K562 (cell line): ENCODE data around the gene HOXA10. TPM values are rescaled to one million over a fixed set of nuclear protein-coding genes. Genes with fewer than 3 reads are reported as not detected.

Experiments used
- ATAC-seq: fragments of 200-7000 bp; cut with Tn5 transposase; 3 replicates; pipeline ENCODE4 v1.9.1; 2020; ENCODE audit warnings: moderate library complexity
- BruUV-seq: library from RNA; stranded (reverse); fragments of 400-500 nt; replicated peaks from 2 replicates; lab custom pipeline; 2021; lab: Mats Ljungman, UMichigan
- CTCF ChIA-PET: fragments of 300-600 bp; formaldehyde crosslinking; extraction: SDS; loops from one replicate; lab custom pipeline; 2021; ENCODE audit warnings: low intra/inter-chr PET ratio; lab: Yijun Ruan, JAX
- POLR2A ChIA-PET: fragments of 300-600, 350-650 bp; sonication (Branson Sonifier 250); formaldehyde crosslinking; extraction: SDS; loops from one replicate; lab custom pipeline; 2021; ENCODE audit warnings: antibody characterized with exemption, inconsistent platforms; lab: Yijun Ruan, JAX
- DNase-seq, 4 experiments: peaks; one replicate each; pipeline versions ENCODE4 v3.0.0 to v3.0.0-alpha.2; 2011 to 2018; ENCODE audit warnings: low spot score in 3 of 4, mixed read lengths in 3 of 4; ENCODE audit errors: extremely low read depth in 1 of 4
- FAIRE-seq: peaks from 2 replicates; lab custom pipeline; 2011; peaks lifted over from hg19 to GRCh38; lab: Jason Lieb, UNC
- H2AFZ ChIP-seq: 2 replicates; pipeline ENCODE4 v1.6.0; 2011; ENCODE audit warnings: low read depth, low read length, control low read depth, inconsistent platforms
- H3K27ac ChIP-seq: fragments of 200-600 bp; 3 replicates; pipeline ENCODE4 v1.8.0; 2011; ENCODE audit warnings: low read depth, mild to moderate bottlenecking, control low read depth, inconsistent platforms, low read length, moderate library complexity, mixed read lengths; ENCODE audit errors: extremely low read depth
- H3K27me3 ChIP-seq, 2 experiments: fragments of 300-600 bp in 1 of 2; 2 replicates in 1 of 2; 3 replicates in 1 of 2; pipeline versions ENCODE4 v1.6.0 to v1.8.0; 2011; ENCODE audit warnings: inconsistent platforms in 2 of 2, low read length in 2 of 2, mild to moderate bottlenecking in 1 of 2, mixed read lengths in 1 of 2, moderate library complexity in 1 of 2; ENCODE audit not compliant: control insufficient read depth in 2 of 2, insufficient read depth in 2 of 2
- H3K36me3 ChIP-seq: fragments of 300-600 bp; 3 replicates; pipeline ENCODE4 v1.8.0; 2011; ENCODE audit warnings: mild to moderate bottlenecking, low read length, inconsistent platforms; ENCODE audit not compliant: control insufficient read depth, insufficient read depth
- H3K4me1 ChIP-seq, 2 experiments: fragments of 200-600 bp in 1 of 2; replicated peaks in 1 of 2; 2 replicates in 1 of 2; 3 replicates in 1 of 2; pipeline versions ENCODE4 v1.5.1 to v1.8.0; 2011; ENCODE audit warnings: inconsistent platforms in 2 of 2, low read length in 2 of 2, mild to moderate bottlenecking in 1 of 2, mixed read lengths in 1 of 2, moderate library complexity in 1 of 2; ENCODE audit not compliant: control insufficient read depth in 2 of 2, insufficient read depth in 2 of 2
- H3K4me2 ChIP-seq: 2 replicates; pipeline ENCODE4 v1.6.1; 2011; ENCODE audit warnings: low read length, control low read depth, inconsistent platforms, mixed read lengths; ENCODE audit not compliant: insufficient read depth
- H3K4me3 ChIP-seq: fragments of 200-600 bp; sonication (generic), shearing (Covaris generic); 2 replicates; pipeline ENCODE4 v1.5.1; 2016; ENCODE audit warnings: control low read depth, inconsistent platforms
- H3K79me2 ChIP-seq: fragments of 200-600 bp; 3 replicates; pipeline ENCODE4 v1.8.0; 2011; ENCODE audit warnings: low read length, inconsistent platforms; ENCODE audit not compliant: control insufficient read depth, insufficient read depth
- H3K9ac ChIP-seq, 2 experiments: 2 replicates each; pipeline versions ENCODE4 v1.6.0 to v1.6.1; 2011; ENCODE audit warnings: low read depth in 2 of 2, low read length in 2 of 2, control low read depth in 1 of 2, inconsistent platforms in 1 of 2, mild to moderate bottlenecking in 1 of 2, mixed read lengths in 1 of 2; ENCODE audit not compliant: insufficient read depth in 1 of 2
- H3K9me1 ChIP-seq: one replicate; pipeline ENCODE4 v1.6.0; 2011; ENCODE audit warnings: inconsistent platforms, mild to moderate bottlenecking, low read length, moderate library complexity; ENCODE audit not compliant: control insufficient read depth, insufficient read depth
- H3K9me3 ChIP-seq: replicated peaks from 2 replicates; pipeline ENCODE4 v1.5.1; 2011; ENCODE audit warnings: low read depth, low read length, inconsistent platforms; ENCODE audit not compliant: control insufficient read depth, insufficient read depth
- H4K20me1 ChIP-seq: replicated peaks from 2 replicates; pipeline ENCODE4 v1.6.1; 2011; ENCODE audit warnings: low read length, inconsistent platforms, mixed read lengths; ENCODE audit not compliant: control insufficient read depth, insufficient read depth
- CREB1 ChIP-seq, 2 experiments: sonication (generic) in 1 of 2; formaldehyde crosslinking in 1 of 2; IDR thresholded peaks; 2 replicates each; pipeline versions ENCODE4 v1.6.1 to v1.8.0; 2012 to 2022; ENCODE audit warnings: inconsistent platforms in 1 of 2, mild to moderate bottlenecking in 1 of 2, missing genetic modification reagents in 1 of 2, moderate library complexity in 1 of 2
- EHMT2 ChIP-seq: fragments of 450-650 bp; IDR thresholded peaks from 2 replicates; pipeline ENCODE4 v1.6.1; 2018; ENCODE audit warnings: antibody characterized with exemption
- HSF4 ChIP-seq: fragments of 250-450 bp; sonication (Bioruptor Pico); IDR thresholded peaks from 2 replicates; pipeline ENCODE4 v2.1.2; 2022; ENCODE audit warnings: mild to moderate bottlenecking, moderate library complexity, borderline replicate concordance
- JUND ChIP-seq, 2 experiments: IDR thresholded peaks; 2 replicates in 1 of 2; 3 replicates in 1 of 2; pipeline ENCODE4 v1.6.1; 2011; ENCODE audit warnings: borderline replicate concordance in 2 of 2, low read depth in 2 of 2, low read length in 2 of 2, improper control_type of control experiment in 1 of 2, missing biosample characterization in 1 of 2, missing genetic modification characterization in 1 of 2, missing genetic modification reagents in 1 of 2
- KLF13 ChIP-seq: fragments of 450-650 bp; IDR thresholded peaks from 2 replicates; pipeline ENCODE4 v1.6.1; 2016; ENCODE audit warnings: missing genetic modification characterization, low read depth, mild to moderate bottlenecking, missing compliant biosample characterization, moderate library complexity, borderline replicate concordance
- MBD2 ChIP-seq: sonication (generic); IDR thresholded peaks from 2 replicates; pipeline ENCODE4 v1.6.1; 2016; ENCODE audit warnings: low read depth, borderline replicate concordance
- PHB2 ChIP-seq: fragments of 450-650 bp; IDR thresholded peaks from 2 replicates; pipeline ENCODE4 v1.6.1; 2017; ENCODE audit warnings: low read depth
- PRPF4 ChIP-seq: fragments of 200-400 bp; formaldehyde crosslinking; IDR thresholded peaks from one replicate; pipeline ENCODE4 v1.6.1; 2017; ENCODE audit warnings: low read length, low read depth, mild to moderate bottlenecking; ENCODE audit not compliant: insufficient read depth, poor library complexity, severe bottlenecking
- RBM34 ChIP-seq: fragments of 200-400 bp; formaldehyde crosslinking; IDR thresholded peaks from 2 replicates; pipeline ENCODE4 v1.6.1; 2018; ENCODE audit warnings: low read length, borderline replicate concordance; ENCODE audit not compliant: insufficient read depth
- SLC30A9 ChIP-seq: fragments of 250-450 bp; sonication (Bioruptor Pico); IDR thresholded peaks from 2 replicates; pipeline ENCODE4 v1.8.0; 2022; ENCODE audit warnings: mild to moderate bottlenecking, moderate library complexity
- SMC3 ChIP-seq: conservative IDR thresholded peaks from 2 replicates; pipeline ENCODE4 v1.6.1; 2011; ENCODE audit warnings: low read depth, low read length, improper control_type of control experiment; ENCODE audit not compliant: insufficient read depth
- SREBF1 ChIP-seq: fragments of 150-350 bp; IDR thresholded peaks from 2 replicates; pipeline ENCODE4 v1.6.1; 2014; ENCODE audit warnings: antibody characterized with exemption, low read depth, low read length, borderline replicate concordance
- WGBS: fragments of 100-300 bp; shearing (Covaris generic); methylation state at CpG from one replicate; pipeline ENCODE4 v1.1.6; 2016; ENCODE audit warnings: low coverage, mixed read lengths; ENCODE audit not compliant: insufficient coverage; ENCODE audit errors: missing lambda C conversion rate; 5-methylcytosine and 5-hydroxymethylcytosine counted together
- in situ Hi-C: fragments of 300-500 bp; cut with MboI; formaldehyde crosslinking; loops from 4 replicates; pipeline ENCODE4 v1.15.0; 2018; ENCODE audit warnings: inconsistent platforms, mixed read lengths
- intact Hi-C: fragments of 100-400 bp; cut with micrococcal nuclease; formaldehyde crosslinking; loops from 2 replicates; pipeline ENCODE4 v1.14.2; 2022
- polyA plus RNA-seq, 8 experiments: library from polyadenylated mRNA; depleted of rRNA in 4 of 8; stranded (reverse) in 5 of 8; unstranded in 3 of 8; fragments of >200 nt; fragmentation: Nextera tagmentation in 2 of 8; fragmentation: Illumina TruSeq in 1 of 8; extraction: Ambion mirVana in 2 of 8; extraction: Trizol in 1 of 8; gene quantifications; 2 replicates each; pipeline versions ENCODE4 v1.2.1 to v1.2.3, GENCODE V29; 2011 to 2014; ENCODE audit warnings: inconsistent platforms in 1 of 8, missing spikeins in 1 of 8
- total RNA-seq, 7 experiments: library from RNA; depleted of rRNA in 6 of 7; stranded (reverse); fragments of >200 nt in 6 of 7; fragmentation: Illumina TruSeq in 2 of 7; extraction: Trizol in 2 of 7; gene quantifications; 2 replicates each; pipeline versions ENCODE4 v1.2.1 to v1.2.3, GENCODE V29; 2011 to 2021; ENCODE audit warnings: low replicate concordance in 1 of 7
- TF ChIP-seq, protein P1 (sequence below): sonication (generic); formaldehyde crosslinking; IDR thresholded peaks from 2 replicates; pipeline ENCODE4 v1.8.1; 2023; ENCODE audit warnings: mild to moderate bottlenecking, missing genetic modification reagents
- TF ChIP-seq, protein P2 (sequence below): fragments of 250-450 bp; sonication (Bioruptor Pico); IDR thresholded peaks from 2 replicates; pipeline ENCODE4 v1.4.0; 2020; ENCODE audit warnings: mild to moderate bottlenecking, moderate library complexity

The HOXA10 gene
- total and polyA plus RNA-seq, 9 of the 15 experiments (the other 6 are each of a cell fraction or from before 2014, with no cell fraction given), result not detected

DNA sequence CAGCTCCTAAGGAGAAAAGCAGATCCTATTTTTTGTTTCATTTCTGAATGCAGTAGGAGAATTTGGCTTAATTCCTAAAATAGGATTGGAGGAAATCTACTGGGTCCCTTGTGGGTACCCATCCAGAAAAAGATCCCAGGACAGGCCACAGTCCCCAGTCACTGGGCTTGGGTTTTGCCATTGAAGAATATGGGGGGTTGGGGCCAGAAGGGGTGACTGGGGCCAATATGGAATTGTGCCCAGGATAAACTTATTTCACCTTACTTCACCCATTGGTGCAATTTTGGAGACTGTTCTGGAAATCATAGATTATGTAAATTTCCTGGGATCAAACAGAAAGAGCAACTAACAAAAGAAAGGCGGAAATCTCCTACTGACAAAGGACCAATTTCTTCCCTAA lies 35.6 kb downstream of the HOXA10 start:
- no peak for ATAC-seq
- in situ Hi-C loops, result no loop called here
- no peaks in the 10 kb centered on the region for H3K79me2 ChIP-seq
- CTCF ChIA-PET, result no interaction called here
- no peaks in the 10 kb centered on the region for H3K36me3 ChIP-seq
- no peaks in the 10 kb centered on the region for H3K9me3 ChIP-seq
- H3K27me3 ChIP-seq, result peaks cover 33 to 60% of the 10 kb centered on the region in 2 experiments
- no TSS peak for BruUV-seq
- no peak overlapping the region for H3K27ac ChIP-seq
- peaks cover 6 to 7% of the 10 kb centered on the region in 2 experiments; a peak in 2 of 5 replicates for H3K4me1 ChIP-seq
- DNase-seq, result no peak
- H3K4me3 ChIP-seq, result no peak overlapping the region
- H3K9ac ChIP-seq, result no peak overlapping the region
- POLR2A ChIA-PET, result no interaction called here
- intact Hi-C loops, result no loop called here
- 22% methylated on average over 1 of the region's 1 CpG for whole genome bisulfite sequencing
- no peaks in the 10 kb centered on the region for H4K20me1 ChIP-seq
- H3K9me1 ChIP-seq, result no peaks in the 10 kb centered on the region
- H2AFZ ChIP-seq, result no peak overlapping the region
- no peak overlapping the region for H3K4me2 ChIP-seq
- FAIRE-seq, result no peak
- TF ChIP-seq SMC3 (no peak), HSF4 (CRISPR knock-in tag) (no peak), RBM34 (no peak), JUND (IDR thresholded peaks at IDR 0.05; ENCODE audit: borderline replicate concordance, low read depth, low read length) (no peak), JUND (tag; IDR thresholded peaks at IDR 0.05; ENCODE audit: borderline replicate concordance, low read depth, low read length) (no peak), PHB2 (no peak), SLC30A9 (CRISPR knock-in tag) (no peak), CREB1 (IDR thresholded peaks at IDR 0.05) (no peak), CREB1 (CRISPR knock-in tag; IDR thresholded peaks at IDR 0.05) (no peak), PRPF4 (no peak), EHMT2 (no peak), KLF13 (tag) (no peak), SREBF1 (no peak), MBD2 (no peak)
- TF ChIP-seq, protein P1, sequence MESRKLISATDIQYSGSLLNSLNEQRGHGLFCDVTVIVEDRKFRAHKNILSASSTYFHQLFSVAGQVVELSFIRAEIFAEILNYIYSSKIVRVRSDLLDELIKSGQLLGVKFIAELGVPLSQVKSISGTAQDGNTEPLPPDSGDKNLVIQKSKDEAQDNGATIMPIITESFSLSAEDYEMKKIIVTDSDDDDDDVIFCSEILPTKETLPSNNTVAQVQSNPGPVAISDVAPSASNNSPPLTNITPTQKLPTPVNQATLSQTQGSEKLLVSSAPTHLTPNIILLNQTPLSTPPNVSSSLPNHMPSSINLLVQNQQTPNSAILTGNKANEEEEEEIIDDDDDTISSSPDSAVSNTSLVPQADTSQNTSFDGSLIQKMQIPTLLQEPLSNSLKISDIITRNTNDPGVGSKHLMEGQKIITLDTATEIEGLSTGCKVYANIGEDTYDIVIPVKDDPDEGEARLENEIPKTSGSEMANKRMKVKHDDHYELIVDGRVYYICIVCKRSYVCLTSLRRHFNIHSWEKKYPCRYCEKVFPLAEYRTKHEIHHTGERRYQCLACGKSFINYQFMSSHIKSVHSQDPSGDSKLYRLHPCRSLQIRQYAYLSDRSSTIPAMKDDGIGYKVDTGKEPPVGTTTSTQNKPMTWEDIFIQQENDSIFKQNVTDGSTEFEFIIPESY, result no peak
- TF ChIP-seq, protein P2, sequence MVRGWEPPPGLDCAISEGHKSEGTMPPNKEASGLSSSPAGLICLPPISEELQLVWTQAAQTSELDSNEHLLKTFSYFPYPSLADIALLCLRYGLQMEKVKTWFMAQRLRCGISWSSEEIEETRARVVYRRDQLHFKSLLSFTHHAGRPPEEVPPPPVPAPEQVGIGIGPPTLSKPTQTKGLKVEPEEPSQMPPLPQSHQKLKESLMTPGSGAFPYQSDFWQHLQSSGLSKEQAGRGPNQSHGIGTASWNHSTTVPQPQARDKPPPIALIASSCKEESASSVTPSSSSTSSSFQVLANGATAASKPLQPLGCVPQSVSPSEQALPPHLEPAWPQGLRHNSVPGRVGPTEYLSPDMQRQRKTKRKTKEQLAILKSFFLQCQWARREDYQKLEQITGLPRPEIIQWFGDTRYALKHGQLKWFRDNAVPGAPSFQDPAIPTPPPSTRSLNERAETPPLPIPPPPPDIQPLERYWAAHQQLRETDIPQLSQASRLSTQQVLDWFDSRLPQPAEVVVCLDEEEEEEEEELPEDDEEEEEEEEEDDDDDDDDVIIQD (CRISPR knock-in tag), result no peak
- TF ChIP-seq, all 486 proteins: peak for 0
